Esophagus squamous epithelium (tissue), 4 donors: Measurements from ENCODE around the gene SEMA5B.

Experiments
- CTCF ChIP-seq, 6 experiments: fragments of 450-650 bp in 4 of 6; fragments of 200-600 bp in 2 of 6; sonication (generic) in 2 of 6; IDR thresholded peaks; one replicate each; pipeline ENCODE4 v1.5.1; 2016 to 2019; ENCODE audit warnings: antibody characterized with exemption in 6 of 6, mild to moderate bottlenecking in 4 of 6, moderate library complexity in 4 of 6
- POLR2A ChIP-seq, 4 donors: fragments of 450-650 bp; IDR thresholded peaks; one replicate each; pipeline ENCODE4 v1.6.1; 2017; ENCODE audit warnings: antibody characterized with exemption in 4 of 4, mild to moderate bottlenecking in 4 of 4, moderate library complexity in 3 of 4

- TF ChIP-seq CTCF (IDR thresholded peaks at IDR 0.05) (no peak), POLR2A (IDR thresholded peaks at IDR 0.05) (no peak)
These were observed 45.0 kb upstream of the SEMA5B start for GRCh38 chr3:123072564-123072963.
